HG02840 (cell line): ENCODE results near the gene KLHL36.

Experiments used
- ATAC-seq: cut with Tn5 transposase; IDR thresholded peaks from one replicate; pipeline ENCODE4 v1.9.1; 2021; ENCODE audit warnings: mild to moderate bottlenecking, moderate library complexity, moderate number of reproducible peaks; ENCODE audit not compliant: unreplicated experiment, low FRiP score

The KLHL36 gene

DNA sequence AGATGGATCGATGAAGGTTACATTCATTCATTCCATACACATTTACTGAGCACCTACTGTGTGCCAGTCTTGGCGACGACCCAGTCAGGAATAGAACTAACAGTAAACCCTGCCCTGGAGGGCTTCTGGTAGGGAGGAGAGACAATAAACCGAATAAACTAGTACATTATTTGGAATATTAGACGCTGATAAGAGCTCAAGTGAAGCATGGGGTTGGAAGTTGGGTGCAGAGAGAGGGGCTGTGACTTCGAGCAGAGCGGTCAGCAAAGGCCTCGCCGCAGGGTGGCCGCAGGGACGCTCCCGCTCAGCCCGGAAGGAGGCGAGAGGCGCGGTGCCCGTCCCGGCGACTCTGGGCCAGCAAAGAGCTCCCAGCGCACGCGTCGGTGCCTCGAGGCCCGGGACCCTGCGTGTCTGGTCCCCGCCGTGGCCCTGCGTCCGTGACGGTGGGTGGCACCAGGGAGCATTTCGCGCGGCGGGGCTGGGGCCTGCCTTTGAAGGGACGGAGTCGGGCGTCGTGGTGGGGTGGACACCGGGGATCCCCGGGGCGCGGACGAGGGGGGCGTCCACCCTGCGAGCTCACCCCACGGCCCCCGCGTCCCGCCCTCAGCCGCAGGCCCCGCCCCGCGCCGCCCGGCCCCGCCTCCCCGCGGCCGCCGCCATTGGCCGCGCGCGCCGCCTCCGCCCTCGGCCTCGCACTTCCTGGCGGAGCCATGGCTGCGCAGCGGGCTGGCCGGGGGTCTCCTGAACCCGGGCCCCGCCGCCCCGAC, at the start of gene KLHL36:
Gene KLHL36, plus strand, starts transcription at position 684 of the 767 bp plus-strand sequence. CDS start 2,357 bp downstream, outside the sequence.
- peak; percentile 79 for ATAC-seq

DNA sequence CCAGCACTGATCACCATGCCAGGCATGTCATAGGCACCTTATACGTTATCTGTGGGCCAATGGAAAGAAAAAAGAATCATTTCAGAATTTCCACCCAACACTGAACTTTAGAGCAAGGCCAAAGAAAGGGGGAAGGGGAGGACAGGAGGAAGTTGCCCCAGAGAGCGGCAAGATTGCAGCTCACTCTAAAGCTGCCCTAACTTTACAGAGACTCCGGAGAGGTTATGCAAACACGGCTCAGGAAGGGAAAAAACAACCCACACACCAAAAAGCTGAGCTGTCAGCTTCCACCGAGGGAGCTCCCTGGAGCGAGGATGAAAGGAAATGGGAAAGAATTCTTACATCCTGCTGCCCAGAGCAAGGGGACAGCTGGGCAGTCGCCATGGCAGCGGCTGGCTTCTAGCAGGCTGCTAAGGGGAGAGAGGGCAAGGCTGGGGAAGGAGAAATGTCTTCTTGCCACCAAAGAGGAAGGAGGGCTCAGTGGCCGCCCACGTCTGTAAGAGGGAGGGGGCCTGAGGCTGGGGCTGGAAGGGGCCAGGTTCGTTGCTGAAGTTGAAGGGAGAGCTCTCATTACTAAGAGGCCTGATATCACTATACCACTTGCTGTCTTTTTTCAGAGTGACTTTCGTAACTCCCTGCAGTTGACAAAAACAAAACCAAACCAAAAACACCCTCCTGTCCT, 48.6 kb upstream of the KLHL36 start:
- ATAC-seq, result peak; percentile 46

DNA sequence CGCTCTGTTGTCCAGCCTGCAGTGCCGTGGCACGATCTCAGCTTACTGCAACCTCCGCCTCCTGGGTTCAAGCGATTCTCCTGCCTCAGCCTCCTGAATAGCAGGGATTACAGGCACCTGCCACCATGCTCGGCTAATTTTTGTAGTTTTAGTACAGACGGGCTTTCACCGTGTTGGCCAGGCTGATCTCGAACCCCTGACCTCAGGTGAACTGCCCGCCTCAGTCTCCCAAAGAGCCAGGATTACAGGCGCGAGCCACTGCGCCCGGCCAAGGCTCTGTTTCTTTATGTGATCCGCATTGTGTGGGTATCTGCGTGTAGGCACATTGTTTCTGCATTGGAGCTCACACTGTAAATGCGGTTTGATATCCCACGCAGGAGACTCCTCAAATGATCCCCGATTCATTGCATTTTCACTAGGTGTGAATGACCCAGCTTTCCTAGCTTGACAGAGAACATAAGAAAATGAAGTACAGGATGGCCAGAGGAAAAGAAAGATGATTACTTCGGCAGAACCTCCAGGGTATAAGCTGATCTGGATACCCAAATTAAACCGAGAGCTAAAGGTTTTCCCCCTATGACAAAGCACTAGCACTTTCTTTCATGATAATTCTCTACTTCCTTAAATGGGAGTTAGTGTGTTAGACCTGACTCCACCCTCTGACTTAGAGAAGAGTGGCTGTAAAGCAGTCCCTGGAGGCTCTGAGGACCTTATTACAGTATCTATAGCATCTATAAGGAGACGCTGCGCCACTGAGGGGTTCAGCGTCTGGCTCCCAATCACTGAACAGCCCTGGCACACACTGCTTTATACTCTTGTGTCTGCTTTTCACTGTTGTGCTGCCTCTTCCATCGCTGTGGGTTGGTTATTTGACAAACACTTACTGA, 47.7 kb upstream of the KLHL36 start:
- ATAC-seq, result peak; percentile 59

DNA sequence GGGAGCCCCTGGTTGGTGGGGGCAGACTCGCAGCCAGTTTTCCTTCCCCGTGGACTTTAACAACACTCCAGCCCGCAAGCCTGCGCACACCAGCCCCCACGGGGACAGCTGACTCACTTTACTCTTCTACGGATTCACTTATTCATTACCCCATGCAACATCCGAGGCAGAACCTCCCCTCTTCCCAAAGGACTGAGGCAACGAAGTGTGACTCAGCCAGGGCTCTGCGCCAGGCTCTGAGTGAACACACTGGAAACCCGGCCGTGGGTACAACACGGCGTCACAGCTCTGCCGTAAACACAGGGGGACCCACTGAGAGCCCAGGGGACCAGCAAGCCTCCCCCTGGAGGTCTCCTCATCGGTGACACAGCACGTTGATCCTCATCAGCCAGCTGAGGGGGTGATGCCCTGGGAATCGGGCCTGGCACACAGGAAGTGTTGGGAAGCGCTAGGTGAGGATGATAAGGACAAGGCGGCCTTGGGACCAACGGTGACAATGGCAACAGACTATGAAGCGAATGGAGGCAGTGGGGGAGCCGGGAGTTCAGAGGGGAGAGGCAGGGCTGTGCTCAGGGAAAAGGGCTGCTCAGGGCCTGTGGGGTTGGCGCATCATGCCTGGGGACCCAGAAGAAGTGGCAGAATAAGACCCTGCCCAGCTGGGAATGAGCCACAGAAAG, 45.0 kb upstream of the KLHL36 start:
- no peak for ATAC-seq

DNA sequence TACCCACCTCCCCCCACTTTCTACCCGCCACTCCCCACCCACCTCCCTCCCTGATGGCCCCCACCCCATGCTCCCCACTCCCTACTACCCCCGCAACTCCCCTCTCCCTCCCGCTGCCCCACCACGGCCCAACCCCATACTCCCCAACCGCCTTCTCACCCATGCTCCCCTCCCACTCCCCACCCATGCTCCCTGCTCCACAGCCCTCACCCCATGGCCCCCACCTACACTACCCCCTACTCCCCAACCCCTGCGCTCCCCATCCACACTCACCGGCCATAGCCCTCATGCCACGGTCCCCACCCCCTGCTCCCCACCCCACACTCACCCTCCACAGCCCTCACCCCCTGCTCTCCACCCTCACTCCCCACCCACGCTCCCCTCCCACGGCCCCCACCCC, 44.4 kb upstream of the KLHL36 start:
- ATAC-seq, result no peak

DNA sequence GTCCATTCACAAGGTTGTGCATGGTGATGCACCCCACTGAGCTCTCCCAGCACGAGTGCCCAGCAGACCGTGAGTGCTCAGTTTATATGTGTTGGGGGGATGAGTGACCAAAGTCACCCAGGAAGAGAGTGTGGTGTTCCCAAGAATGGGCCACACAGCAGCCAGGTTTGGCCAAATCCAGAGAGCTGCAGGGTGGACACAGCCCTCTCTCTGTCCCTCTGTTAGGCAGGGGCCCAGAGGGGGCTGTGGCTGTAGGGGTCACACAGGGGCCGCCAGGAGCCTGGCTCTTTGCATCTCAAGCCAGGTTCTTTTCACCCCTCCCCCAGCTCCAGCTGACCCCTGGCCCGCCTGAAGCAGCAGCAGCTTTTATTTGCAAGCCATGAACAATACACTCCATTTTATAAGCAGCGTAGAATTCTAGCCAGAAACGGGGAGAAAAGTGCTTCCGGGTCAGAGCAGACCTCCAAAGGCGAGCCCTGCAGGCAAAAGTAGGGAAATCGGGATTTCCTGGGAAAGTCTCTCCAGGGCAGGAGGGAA, 43.8 kb upstream of the KLHL36 start:
- no peak for ATAC-seq

DNA sequence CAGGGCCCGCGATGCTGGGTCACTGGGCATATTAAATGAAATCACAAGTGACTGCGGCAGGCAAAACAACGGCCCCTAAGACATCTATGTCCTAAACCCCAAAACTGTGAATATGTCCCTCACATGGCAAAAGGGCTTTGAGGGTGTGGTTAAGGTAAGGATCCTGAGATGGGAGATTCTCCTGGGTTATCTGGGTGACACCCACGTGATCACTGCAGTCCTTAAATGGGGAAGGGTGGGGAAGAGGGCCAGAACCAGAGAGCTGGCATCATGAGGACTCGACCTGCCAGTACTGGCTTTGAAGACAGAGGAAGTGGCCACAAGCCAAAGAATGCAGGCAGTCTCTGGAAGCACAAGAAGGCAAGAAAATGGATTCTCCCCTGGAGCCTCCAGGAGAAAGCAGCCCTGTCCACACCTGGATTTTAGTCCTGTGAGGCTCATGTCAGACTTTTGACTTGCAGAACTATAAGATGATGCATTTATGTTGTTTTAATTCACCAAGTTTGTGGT, 42.9 kb upstream of the KLHL36 start:
- ATAC-seq, result no peak

DNA sequence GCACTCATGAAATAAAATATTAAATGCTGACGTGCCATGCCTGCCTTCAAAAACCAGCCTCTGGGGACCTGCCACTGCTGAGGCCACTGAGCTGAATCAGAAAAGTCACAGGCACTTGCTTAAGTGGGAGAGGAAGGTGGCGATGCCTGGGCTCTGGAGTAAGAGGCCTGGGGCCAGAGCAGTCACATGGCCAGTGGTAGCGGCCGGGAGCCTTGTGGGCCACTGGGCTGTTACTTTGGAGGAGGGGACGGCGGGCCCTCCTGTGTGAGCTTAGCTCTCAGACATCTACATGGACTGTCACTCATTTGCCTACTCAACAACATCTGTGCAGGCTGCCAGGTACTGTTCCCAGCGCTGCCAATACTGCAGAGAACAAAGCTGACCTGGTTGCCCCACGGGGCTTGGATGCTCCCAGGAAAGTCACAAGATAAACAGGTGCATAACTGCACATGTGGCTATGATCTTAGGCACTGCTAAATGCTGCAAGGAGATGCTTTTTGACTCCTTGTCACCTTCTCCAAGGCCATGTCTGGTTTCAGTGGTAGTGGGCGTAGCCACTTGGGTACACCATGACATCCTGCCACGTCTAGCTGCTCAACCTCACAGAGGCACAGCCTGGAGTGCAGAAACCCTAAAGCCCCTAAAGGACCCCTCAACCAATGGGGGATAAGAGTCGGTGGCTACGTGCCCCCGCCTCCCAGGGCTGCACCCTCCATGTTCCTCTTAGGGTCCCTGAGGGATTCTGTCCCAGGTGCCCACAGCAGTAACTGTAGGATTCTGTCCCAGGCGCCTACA, 42.0 kb upstream of the KLHL36 start:
- no peak for ATAC-seq

DNA sequence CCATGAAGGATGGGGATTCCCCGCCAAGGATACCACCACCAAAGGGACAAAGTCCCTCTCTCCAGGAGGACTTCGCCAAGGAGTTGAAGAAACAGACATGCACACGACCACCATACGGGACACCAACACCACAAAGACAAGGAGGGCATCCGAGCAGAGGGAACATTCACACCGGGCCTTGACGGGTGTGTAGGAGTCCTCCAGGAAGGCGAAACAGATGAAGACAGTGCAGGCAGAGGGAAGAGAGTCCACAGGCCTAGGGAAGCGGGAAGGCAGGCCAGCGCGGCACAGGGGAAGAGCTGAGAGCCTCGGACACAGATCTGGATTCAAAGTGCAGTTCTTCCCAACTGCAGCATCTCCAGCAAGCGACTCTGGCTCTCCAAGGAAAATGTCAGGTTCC, 41.2 kb upstream of the KLHL36 start:
- no peak for ATAC-seq

DNA sequence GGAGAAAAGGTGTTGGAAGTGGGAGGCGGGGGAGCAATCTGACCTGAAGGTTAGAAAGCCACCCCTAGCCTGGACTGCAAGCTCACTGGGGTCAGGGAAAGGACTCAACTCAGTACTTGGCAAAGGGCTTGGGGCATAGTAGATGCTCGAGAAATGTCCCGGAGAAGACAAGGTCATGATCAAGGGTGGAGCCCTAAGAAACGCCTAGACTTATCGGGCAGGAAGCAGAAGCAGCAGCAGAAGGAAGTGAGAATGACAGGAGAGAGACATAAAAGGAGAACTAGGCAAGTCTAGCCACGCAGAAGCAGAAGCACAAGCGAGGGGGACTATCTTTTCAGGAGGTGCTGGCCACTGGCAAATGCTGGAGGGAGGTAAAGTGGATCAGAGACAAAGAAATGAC, 40.6 kb upstream of the KLHL36 start:
- peak; percentile 57 for ATAC-seq

DNA sequence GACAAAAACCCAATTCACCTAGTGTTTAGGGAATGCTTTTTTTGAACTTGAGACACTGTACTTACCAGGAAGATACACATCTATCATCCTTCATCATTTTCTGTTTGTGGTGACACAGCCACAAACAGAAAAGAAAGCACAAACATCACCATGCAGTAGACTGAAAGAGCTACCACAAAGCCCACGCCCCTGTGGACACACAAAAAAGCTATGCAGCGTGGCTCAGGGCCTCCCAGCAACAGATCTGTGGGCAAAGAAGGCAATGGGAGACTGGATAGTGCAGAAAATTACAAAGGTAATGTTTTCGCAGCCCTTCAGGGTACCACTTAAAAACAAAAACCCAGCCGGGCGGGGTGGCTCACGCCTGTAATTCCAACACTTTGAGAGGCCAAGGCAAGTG, 40.0 kb upstream of the KLHL36 start:
- no peak for ATAC-seq

DNA sequence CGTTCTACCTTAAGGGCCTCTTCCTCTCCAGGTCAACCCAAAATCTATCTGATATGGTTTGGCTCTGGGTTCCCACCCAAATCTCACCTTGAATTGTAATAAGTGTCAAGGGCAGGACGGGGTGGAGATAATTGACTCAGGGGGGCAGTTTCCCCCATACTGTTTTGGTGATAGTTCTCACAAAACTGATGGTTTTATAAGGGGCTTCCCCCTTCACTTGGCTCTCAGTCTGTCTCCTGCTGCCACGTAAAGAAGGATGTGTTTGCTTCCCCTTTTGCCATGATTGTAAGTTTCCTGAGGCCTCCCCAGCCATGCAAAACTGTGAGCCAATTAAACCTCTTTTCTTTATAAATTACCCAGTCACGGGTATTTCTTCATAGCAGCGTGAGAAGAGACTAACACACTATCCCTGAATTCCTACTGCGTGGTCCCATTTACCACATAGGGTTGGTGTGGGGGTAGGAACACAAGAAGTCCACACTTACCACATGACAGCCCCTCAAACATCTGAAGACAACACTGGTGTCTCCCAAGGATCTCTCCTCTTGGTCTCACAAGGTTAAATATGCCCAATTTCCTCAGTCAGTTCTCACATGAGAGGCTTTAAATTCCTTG, 38.6 kb upstream of the KLHL36 start:
- no peak for ATAC-seq

DNA sequence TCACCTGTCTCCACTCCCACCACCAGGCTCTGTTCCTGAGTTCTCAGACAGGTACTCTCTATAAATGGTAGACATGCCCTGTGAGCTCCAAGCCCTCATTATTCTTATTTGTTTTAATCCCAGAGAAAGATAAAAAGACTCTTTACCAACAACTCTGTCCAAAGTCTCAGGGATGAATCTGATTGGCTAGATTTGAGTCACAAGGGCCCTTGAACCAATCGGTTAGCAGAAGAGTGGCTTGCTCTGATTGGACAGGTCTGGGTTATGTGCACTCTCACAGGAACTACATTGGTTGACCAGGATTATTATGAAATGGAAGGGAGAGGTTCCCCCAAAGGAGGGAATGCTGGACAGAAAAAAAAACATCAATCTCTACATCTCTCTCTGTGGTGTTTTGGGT, 37.9 kb upstream of the KLHL36 start:
- no peak for ATAC-seq

DNA sequence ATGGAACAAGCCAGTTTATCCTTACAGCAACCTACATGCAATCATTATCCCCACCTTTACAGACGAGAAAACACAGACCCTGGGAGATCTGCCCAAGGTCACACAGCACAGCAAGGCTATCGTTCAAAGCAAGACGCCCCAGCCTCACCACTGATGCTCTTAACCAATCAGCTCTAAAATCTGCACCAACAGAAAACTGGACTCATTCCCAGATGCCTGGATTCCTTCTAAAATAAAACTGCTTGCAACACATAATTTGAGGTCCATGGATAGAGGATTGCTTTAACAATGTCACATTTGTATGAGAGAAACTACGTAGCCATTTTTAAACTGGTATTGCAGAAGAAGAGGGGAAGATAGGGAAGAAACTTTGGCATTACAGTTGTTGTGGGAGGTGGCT, 37.3 kb upstream of the KLHL36 start:
- no peak for ATAC-seq

DNA sequence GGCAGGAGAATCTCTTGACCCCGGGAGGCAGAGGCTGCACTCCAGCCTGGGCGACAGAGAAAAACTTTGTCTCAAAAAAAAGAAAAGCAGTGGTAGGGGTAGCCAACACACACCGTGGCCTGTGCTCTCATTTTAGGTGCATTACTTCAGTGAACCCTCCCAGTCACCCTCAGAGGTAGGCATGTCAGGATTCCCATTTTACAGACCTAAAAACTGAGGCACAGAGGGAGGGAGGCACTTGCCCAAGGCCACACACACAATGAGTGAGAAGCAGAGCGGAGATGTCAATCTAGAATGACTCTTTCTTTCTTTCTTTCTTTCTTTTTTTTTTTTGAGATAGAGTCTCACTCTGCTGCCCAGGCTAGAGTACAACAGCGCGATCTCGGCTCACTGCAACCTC, 35.6 kb upstream of the KLHL36 start:
- ATAC-seq, result no peak

DNA sequence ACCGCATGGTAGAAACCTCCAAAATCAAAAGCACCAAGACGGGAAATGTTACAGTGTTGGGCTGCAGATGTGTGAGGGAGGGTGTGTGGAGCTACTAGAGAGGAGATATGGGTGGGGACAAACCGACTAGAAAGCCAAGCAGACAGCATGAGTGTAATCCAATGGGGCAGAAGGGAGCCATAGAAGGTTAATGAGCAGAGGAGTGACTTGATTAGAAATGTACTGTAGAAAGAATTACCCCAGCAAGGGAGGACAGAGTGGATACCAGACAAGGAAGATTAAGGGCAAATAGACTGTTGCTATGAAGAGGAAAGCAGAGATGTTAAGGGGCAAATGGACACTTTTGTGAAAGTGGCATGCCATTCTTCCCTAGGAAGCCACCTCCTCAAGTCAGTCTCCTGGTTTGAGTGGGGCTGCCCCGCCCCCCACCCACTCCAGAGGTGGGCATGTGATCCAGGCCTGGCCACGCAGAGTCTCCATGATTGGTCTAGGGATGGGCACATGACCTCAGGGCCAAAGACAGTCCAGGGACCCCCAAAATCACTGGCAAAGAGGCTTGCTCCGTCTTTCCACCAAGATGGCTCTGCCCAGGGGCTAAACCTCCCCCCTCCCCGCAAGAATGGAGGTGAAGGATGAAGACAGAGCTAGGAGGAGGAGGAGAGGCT, 34.8 kb upstream of the KLHL36 start:
- no peak for ATAC-seq

DNA sequence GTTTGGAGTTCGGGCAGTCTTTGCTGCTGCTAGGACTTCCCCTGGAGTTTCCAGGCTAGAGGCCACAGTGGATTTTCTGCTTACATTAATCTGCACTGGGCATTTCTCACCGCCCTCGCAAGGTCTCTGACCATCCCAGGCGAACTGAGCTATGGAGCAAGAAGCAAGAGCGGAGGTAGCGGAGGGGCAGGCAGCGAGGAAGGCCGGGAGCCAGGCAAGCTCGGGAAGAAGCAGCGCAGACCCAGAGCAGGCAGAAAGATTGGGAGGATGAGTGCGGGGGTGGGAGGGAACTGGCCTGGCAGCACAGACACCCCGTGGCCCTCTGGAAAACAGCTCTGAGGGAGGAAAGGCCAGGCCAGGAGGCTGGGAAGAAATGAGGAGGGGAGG, 34.2 kb upstream of the KLHL36 start:
- ATAC-seq, result no peak

DNA sequence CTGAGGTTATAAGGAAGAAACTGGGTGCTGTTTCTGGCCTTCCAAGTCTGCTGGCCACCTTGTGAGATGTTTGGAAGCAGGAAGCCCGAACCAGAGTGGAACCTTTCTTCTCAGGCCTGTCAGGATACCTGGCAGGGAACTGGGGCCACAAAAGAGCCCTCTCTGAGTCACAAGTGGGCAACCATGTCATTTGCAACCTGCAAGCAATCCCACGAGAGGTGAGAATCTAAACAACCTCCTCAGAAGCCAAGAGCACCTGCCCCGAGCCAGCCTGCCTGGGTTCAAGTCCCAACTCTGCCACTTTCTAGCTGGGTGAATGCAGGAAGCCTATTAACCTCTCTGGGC, 33.7 kb upstream of the KLHL36 start:
- ATAC-seq, result no peak
